Stimulated activated CD8-positive, alpha-beta memory T cell treated with anti-CD3 and anti-CD28 coated beads, Interleukin-15, amount 100 ng/mL, for 1 hour (primary cell): ENCODE measurements around the gene CAMTA1.
A peak's percentile ranks its signal among the peaks of the same experiment; 100 is the strongest.
"Not testable (repeated sequence)": the region's sequence is repeated elsewhere in the genome, so short reads cannot be mapped to it uniquely, and the experiment has no call there.

Experiments
- DNase-seq: peaks from one replicate; pipeline ENCODE4 v3.0.0-alpha.2; 2020; ENCODE audit warnings: low read depth

CAMTA1 gene

GRCh38 chr1:7702365-7702764 lies 917.1 kb downstream of the CAMTA1 start:
- DNase-seq: no peak

GRCh38 chr1:7703321-7704213 lies 918.3 kb downstream of the CAMTA1 start:
- DNase-seq: no peak

- peak; percentile 79 for DNase-seq
These were observed 919.2 kb downstream of the CAMTA1 start for GRCh38 chr1:7704214-7705047.

- DNase-seq: no peak
These were observed 920.0 kb downstream of the CAMTA1 start for GRCh38 chr1:7705048-7705907.

- DNase-seq: no peak
These were observed 920.6 kb downstream of the CAMTA1 start for GRCh38 chr1:7705908-7706216.

GRCh38 chr1:7707527-7707926 lies 922.3 kb downstream of the CAMTA1 start:
- DNase-seq: no peak

- DNase-seq: not testable (repeated sequence)
These were observed 922.8 kb downstream of the CAMTA1 start for GRCh38 chr1:7708065-7708464.

GRCh38 chr1:7710859-7711258 lies 925.6 kb downstream of the CAMTA1 start:
- no peak for DNase-seq

- no peak for DNase-seq
These were observed 927.6 kb downstream of the CAMTA1 start for GRCh38 chr1:7712731-7713323.

- no peak for DNase-seq
These were observed 931.3 kb downstream of the CAMTA1 start for GRCh38 chr1:7716506-7716905.

GRCh38 chr1:7717748-7718368 lies 932.6 kb downstream of the CAMTA1 start:
- no peak for DNase-seq

- no peak for DNase-seq
These were observed 934.3 kb downstream of the CAMTA1 start for GRCh38 chr1:7719468-7720094.

GRCh38 chr1:7721940-7722669 lies 936.9 kb downstream of the CAMTA1 start:
- DNase-seq: no peak

- no peak for DNase-seq
These were observed 937.4 kb downstream of the CAMTA1 start for GRCh38 chr1:7722670-7723012.

- DNase-seq: no peak
These were observed 941.4 kb downstream of the CAMTA1 start for GRCh38 chr1:7726623-7727022.

- DNase-seq: no peak
These were observed 942.7 kb downstream of the CAMTA1 start for GRCh38 chr1:7727809-7728471.

- DNase-seq: no peak
These were observed 944.5 kb downstream of the CAMTA1 start for GRCh38 chr1:7729761-7730160.

- DNase-seq: no peak
These were observed 947.1 kb downstream of the CAMTA1 start for GRCh38 chr1:7732331-7732730.

- no peak for DNase-seq
These were observed 948.0 kb downstream of the CAMTA1 start for GRCh38 chr1:7733276-7733675.

GRCh38 chr1:7738044-7738443 lies 952.8 kb downstream of the CAMTA1 start:
- no peak for DNase-seq
